Gastrocnemius medialis (tissue), 4 donors: ENCODE results near the gene ZNF865.

Source experiments
- CTCF ChIP-seq, 5 experiments: fragments of 450-650 bp in 3 of 5; fragments of 200-600 bp in 2 of 5; sonication (generic) in 2 of 5; IDR thresholded peaks in 4 of 5; conservative IDR thresholded peaks in 1 of 5; 1 replicate in 4 of 5; 2 replicates in 1 of 5; pipeline ENCODE4 v1.5.1; 2016 to 2019; ENCODE audit warnings: antibody characterized with exemption in 5 of 5, mild to moderate bottlenecking in 3 of 5, moderate library complexity in 3 of 5
- POLR2A ChIP-seq, 2 donors: fragments of 450-650 bp; IDR thresholded peaks; one replicate each; pipeline ENCODE4 v1.6.1; 2017; ENCODE audit warnings: antibody characterized with exemption in 2 of 2, mild to moderate bottlenecking in 2 of 2, moderate library complexity in 2 of 2

DNA sequence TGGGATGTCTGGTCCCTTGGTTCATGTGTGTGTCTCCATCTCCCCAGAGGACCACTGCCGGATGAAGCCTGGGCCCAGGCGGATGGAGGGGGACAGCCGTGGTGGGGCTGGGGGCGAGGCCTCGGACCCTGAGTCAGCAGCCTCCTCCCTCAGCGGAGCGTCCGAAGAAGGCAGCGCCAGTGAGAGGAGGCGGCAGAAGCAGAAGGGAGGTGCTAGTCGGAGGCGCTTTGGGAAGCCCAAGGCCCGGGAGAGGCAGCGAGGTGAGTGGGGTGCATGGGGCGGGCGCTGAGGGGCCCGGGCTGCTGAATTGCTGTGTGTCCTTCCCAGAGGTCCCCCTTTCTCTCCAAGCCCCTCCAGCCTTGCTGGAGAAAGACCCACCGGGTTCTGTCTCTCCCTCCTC lies 45.8 kb downstream of the ZNF865 start:
- TF ChIP-seq CTCF (IDR thresholded peaks at IDR 0.05 in 4 of 5, conservative IDR thresholded peaks at IDR 0.05 in 1 of 5) (no peak), POLR2A (IDR thresholded peaks at IDR 0.05) (no peak)
